AG09309 (cell line): ENCODE measurements around the gene TBC1D4.
"Not testable (repeated sequence)": the region's sequence is repeated elsewhere in the genome, so short reads cannot be mapped to it uniquely, and the experiment has no call there.

ENCODE experiments used
- DNase-seq: peaks from one replicate; pipeline ENCODE4 v3.0.0-alpha.2; 2010; ENCODE audit warnings: low read depth
- H3K4me3 ChIP-seq: 2 replicates; pipeline ENCODE4 v1.5.1; 2011; ENCODE audit warnings: mild to moderate bottlenecking, low read depth, low read length, moderate library complexity; ENCODE audit not compliant: control insufficient read depth
- CTCF ChIP-seq: IDR thresholded peaks from 2 replicates; pipeline ENCODE4 v1.5.1; 2011; ENCODE audit warnings: mild to moderate bottlenecking, low read depth, low read length, inconsistent platforms; ENCODE audit not compliant: insufficient read depth, control insufficient read depth; ENCODE audit errors: missing control alignments

Gene TBC1D4

GRCh38 chr13:75352641-75353327, 129.2 kb downstream of the TBC1D4 start:
- DNase-seq: no peak
- no peak overlapping the region for H3K4me3 ChIP-seq
- no peak for TF ChIP-seq CTCF

GRCh38 chr13:75351538-75351937, 130.4 kb downstream of the TBC1D4 start:
- not testable (repeated sequence) for DNase-seq, H3K4me3 ChIP-seq

- DNase-seq: no peak
- TF ChIP-seq CTCF: no peak
- H3K4me3 ChIP-seq: no peak overlapping the region
Measured at GRCh38 chr13:75347925-75348324, 134.0 kb downstream of the TBC1D4 start.

GRCh38 chr13:75347457-75347856, 134.5 kb downstream of the TBC1D4 start:
- TF ChIP-seq CTCF: no peak
- H3K4me3 ChIP-seq: no peak overlapping the region
- DNase-seq: no peak

GRCh38 chr13:75345193-75345592, 136.8 kb downstream of the TBC1D4 start:
- no peak overlapping the region for H3K4me3 ChIP-seq
- no peak for TF ChIP-seq CTCF
- DNase-seq: no peak

GRCh38 chr13:75341028-75341427, 140.9 kb downstream of the TBC1D4 start:
- no peak for DNase-seq
- TF ChIP-seq CTCF: no peak
- H3K4me3 ChIP-seq: no peak overlapping the region

GRCh38 chr13:75339635-75340374, 142.2 kb downstream of the TBC1D4 start:
- DNase-seq: no peak

More at GRCh38 chr13:75339635-75340374, 142.2 kb downstream of the TBC1D4 start:
- no peak for TF ChIP-seq CTCF
- H3K4me3 ChIP-seq: no peak overlapping the region
